HUES64 (cell line): ENCODE results near the gene OXLD1.
"Not testable (repeated sequence)": the region's sequence is repeated elsewhere in the genome, so short reads cannot be mapped to it uniquely, and the experiment has no call there.

Source experiments
- H3K27ac ChIP-seq: 2 replicates; pipeline ENCODE4 v1.7.0; 2013; ENCODE audit warnings: low read depth, low read length, inconsistent platforms
- H3K27me3 ChIP-seq: 2 replicates; pipeline ENCODE4 v1.6.1; 2013; ENCODE audit warnings: mild to moderate bottlenecking, low read length; ENCODE audit not compliant: insufficient read depth
- H3K36me3 ChIP-seq: 2 replicates; pipeline ENCODE4 v1.6.1; 2013; ENCODE audit warnings: mild to moderate bottlenecking, low read length; ENCODE audit not compliant: insufficient read depth
- H3K4me1 ChIP-seq: 2 replicates; pipeline ENCODE4 v1.6.1; 2013; ENCODE audit warnings: mild to moderate bottlenecking, low read length, moderate library complexity; ENCODE audit not compliant: insufficient read depth
- H3K4me3 ChIP-seq: 2 replicates; pipeline ENCODE4 v1.5.1; 2013; ENCODE audit warnings: mild to moderate bottlenecking, low read length, moderate library complexity
- H3K9ac ChIP-seq: 2 replicates; pipeline ENCODE4 v1.6.1; 2013; ENCODE audit warnings: mild to moderate bottlenecking, low read depth, low read length
- H3K9me3 ChIP-seq: 2 replicates; pipeline ENCODE4 v1.6.1; 2013; ENCODE audit warnings: low read depth, low read length; ENCODE audit not compliant: insufficient read depth
- WGBS: fragments of 150-250, 120-280 bp; methylation state at CpG from one replicate; pipeline ENCODE4 v1.1.7; 2013; ENCODE audit warnings: missing lambda C conversion rate; 5-methylcytosine and 5-hydroxymethylcytosine counted together

OXLD1 gene

DNA sequence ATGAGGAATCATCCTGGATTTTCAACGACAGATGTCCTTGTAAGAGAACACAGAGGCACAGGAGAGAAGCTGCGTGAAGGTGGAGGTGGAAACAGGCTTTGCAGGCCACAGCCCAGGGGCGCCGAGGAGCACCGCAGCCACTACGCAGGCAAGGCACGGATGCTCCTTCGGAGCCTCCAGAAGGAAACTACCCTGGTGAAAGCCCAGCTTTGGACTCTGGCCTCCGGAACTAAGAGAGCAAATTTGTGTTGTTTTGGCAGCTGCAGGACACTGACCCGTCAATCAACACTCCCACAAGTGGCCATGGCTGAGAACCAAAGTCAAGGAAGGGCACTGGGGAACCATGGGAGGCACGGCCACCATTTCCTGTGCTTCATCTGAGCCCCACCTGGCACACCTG is 13.7 kb upstream of the OXLD1 start:
- Histone ChIP-seq H3K9me3 (no peaks in the 10 kb centered on the region), H3K36me3 (peaks cover 9% of the 10 kb centered on the region; the same call in 1 of the 2 replicates), H3K4me3 (no peak overlapping the region), H3K9ac (no peak overlapping the region), H3K27ac (no peak overlapping the region), H3K4me1 (peaks cover 6% of the 10 kb centered on the region; the same call in 1 of the 2 replicates), H3K27me3 (no peaks in the 10 kb centered on the region)
- 94% methylated on average over 11 of the region's 11 CpGs for whole genome bisulfite sequencing

DNA sequence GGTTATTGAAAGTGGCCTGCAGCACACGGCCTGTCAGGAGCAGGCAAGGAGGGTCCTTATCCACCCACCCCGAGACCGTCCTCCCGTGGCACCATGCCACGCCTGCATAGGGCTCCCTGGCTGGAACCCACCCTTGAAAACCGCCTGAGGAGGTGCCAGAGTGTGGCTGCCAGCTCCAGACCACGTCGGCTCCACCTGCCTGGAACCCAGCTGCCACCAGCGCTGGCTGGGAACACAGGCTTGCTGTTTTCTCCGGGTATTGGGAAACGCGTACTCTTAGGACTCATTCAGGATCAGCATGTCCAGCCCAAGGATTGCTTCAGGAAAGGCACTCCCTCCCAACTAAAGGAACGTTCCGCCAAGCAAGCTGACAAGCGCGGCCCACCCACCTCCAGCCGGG is 10.5 kb upstream of the OXLD1 start:
- H3K9ac ChIP-seq = no peak overlapping the region

DNA sequence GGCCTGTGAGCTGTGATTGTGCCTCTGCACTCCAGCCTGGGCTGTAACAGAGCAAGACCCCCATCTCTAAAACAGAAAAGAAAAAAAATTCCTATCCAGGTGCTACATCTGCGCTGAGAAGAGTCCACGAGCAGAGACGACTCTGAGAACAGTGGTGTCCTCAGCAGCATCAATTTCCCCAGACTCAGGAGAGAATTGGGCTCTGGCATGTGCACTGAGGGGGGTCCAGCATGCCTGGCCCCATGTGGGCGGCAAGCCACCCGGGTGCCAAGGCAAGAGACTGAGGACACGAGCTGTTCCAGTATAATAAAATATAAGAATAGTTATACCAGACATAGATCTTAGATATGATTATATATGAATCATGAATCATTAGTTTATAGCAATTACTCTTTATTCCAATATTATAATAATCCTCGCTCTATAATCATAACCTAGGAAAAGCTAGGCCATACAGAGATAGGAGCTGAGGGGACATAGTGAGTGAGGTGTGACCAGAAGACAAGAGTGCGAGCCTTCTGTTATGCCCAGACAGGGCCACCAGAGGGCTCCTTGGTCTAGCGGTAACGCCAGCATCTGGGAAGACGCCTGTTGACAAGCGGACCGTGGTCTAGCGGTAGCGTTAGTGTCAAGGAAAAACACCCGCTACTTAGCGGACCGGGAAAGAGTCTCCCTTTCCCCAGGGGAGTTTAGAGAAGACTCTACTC is 9.3 kb upstream of the OXLD1 start:
- not testable (repeated sequence) for H3K4me3 ChIP-seq, H3K27ac ChIP-seq
- WGBS = 36% methylated on average over 11 of the region's 18 CpGs

More for the DNA sequence above, 10.5 kb upstream of the OXLD1 start:
- peaks cover 39% of the 10 kb centered on the region for H3K36me3 ChIP-seq
- no peaks in the 10 kb centered on the region for H3K9me3 ChIP-seq
- WGBS = 95% methylated on average over 17 of the region's 17 CpGs
- H3K4me3 ChIP-seq = no peak overlapping the region
- H3K27ac ChIP-seq = no peak overlapping the region
- H3K27me3 ChIP-seq = no peaks in the 10 kb centered on the region
- H3K4me1 ChIP-seq = no peaks in the 10 kb centered on the region

DNA sequence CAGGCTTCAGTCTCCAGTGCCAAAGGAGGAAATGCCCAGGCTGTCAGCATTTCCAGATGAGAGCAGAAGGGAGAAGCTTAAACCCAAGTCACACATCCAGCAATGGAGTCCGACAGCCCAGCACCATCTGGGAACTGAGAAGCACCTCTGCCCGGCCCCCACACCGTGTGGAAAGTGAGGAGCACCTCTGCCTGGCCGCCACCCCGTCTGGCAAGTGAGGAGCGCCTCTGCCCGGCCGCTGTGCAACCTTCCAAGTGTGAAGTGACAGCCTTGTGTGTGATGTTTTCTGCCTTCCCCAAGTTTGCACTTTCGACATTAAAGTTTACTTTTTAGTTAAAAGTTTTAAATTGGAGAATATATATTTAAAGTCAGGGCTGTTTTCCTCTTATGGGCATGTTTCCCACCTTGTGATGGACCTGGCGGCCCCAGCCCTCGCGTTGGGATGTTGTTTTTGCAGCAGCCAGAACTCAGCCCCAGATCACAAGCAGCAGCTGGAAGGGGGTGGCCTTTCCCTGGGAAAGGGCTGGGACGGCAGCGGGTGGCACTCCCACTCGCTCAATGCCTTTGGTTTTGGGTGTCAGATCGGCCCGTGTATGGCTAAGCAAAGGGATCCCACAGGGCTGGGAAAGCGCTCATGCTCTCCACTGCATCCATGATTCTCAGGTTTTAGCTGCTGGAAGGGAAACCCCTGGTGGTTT is 7.3 kb upstream of the OXLD1 start:
- 94% methylated on average over 18 of the region's 18 CpGs for WGBS
- H3K27ac ChIP-seq = no peak overlapping the region

More for the DNA sequence above, 9.3 kb upstream of the OXLD1 start:
- H3K9me3 ChIP-seq, H3K4me1 ChIP-seq, H3K9ac ChIP-seq, H3K27me3 ChIP-seq: not testable (repeated sequence)
- peaks cover 45% of the 10 kb centered on the region for H3K36me3 ChIP-seq

DNA sequence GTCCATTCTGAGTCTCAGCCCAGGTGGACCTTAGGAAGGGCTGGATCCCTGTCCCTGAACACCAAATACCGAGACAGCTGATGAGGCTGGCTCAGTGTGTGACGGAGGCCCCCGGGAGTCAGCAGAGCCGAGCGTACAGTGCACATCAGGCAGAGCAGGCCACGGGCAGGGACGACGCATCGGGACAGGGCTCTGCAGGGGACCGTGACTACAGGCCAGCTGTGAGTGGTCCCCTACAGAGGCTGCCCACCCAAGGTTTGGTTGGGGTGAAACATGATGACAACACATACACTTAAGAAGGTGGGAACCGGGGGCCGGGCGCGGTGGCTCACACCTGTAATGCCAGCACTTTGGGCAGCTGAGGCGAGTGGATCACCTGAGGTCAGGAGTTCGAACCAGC is 6.5 kb upstream of the OXLD1 start:
- Histone ChIP-seq H3K4me3 (no peak overlapping the region), H3K27me3 (no peaks in the 10 kb centered on the region), H3K36me3 (peaks cover 72% of the 10 kb centered on the region), H3K9ac (no peak overlapping the region), H3K4me1 (peaks cover 4% of the 10 kb centered on the region; the same call in 1 of the 2 replicates), H3K27ac (no peak overlapping the region), H3K9me3 (no peaks in the 10 kb centered on the region)
- 97% methylated on average over 16 of the region's 16 CpGs for WGBS

More for the DNA sequence above, 7.3 kb upstream of the OXLD1 start:
- H3K4me1 ChIP-seq = no peaks in the 10 kb centered on the region
- H3K9ac ChIP-seq = no peak overlapping the region
- H3K36me3 ChIP-seq = peaks cover 64% of the 10 kb centered on the region
- no peak overlapping the region for H3K4me3 ChIP-seq
- no peaks in the 10 kb centered on the region for H3K27me3 ChIP-seq
- H3K9me3 ChIP-seq = no peaks in the 10 kb centered on the region

DNA sequence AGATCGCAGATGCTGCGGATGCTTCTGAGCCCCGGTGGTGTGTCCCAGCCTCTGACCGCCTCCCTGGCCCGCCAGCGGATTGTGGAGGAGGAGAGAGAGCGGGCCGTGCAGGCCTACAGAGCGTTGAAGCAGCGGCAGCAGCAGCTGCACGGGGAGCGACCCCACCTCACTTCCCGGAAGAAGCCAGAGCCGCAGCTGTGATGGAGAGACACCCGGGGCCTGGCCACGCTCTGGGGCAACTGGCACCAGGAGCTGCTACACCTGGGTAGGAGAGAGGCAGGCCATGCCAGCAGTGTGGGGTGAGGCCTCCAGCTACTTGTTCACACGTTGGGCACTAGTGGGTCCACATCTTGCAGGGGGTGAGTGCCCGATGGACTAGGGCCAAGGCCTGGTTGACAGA is 6.1 kb upstream of the OXLD1 start:
- Histone ChIP-seq H3K36me3 (peaks cover 75% of the 10 kb centered on the region), H3K9me3 (no peaks in the 10 kb centered on the region), H3K4me1 (peaks cover 8% of the 10 kb centered on the region), H3K27ac (no peak overlapping the region), H3K9ac (no peak overlapping the region), H3K27me3 (no peaks in the 10 kb centered on the region), H3K4me3 (no peak overlapping the region)
- WGBS = 96% methylated on average over 18 of the region's 18 CpGs

DNA sequence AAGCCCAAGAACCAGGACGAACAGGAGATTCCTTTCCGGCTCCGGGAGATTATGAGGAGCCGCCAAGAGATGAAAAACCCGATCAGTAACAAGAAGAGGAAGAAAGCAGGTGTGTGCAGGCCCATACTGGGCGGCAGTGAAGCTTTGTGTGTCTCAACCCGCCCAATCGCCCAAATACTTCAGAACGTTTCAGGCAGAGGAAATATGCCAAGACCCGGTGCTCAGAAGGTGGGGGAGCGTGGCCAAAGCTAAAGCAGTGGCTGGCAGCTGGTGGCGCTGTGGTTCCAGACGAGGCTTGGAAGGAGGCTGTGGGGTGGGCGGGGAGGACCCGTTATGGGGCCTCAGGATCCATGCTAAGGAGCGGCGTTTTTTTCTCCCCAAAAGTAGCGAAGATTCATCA is 1.3 kb upstream of the OXLD1 start:
- no peak overlapping the region for H3K9ac ChIP-seq
- H3K36me3 ChIP-seq = peaks cover 64% of the 10 kb centered on the region

DNA sequence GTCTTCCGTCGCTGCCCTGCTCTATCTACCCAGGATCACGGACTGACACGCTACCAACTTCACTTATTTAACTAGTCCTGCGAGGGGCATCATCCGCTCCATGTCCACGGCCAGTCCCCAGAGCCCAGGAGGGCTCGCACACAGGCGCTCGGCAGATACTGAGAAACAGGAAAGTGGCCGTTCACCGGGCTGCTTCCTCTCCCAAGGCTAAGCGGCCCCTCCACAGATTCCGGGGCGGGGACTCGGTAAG is 388 bp downstream of the OXLD1 start:
- H3K9me3 ChIP-seq = no peaks in the 10 kb centered on the region
- peak overlapping the region; percentile 85 for H3K9ac ChIP-seq
- H3K27me3 ChIP-seq = no peaks in the 10 kb centered on the region
- peak overlapping the region; percentile 84 for H3K27ac ChIP-seq
- 2% methylated on average over 16 of the region's 16 CpGs for WGBS
- H3K4me3 ChIP-seq = peak overlapping the region; percentile 95
- peaks cover 46% of the 10 kb centered on the region for H3K36me3 ChIP-seq
- H3K4me1 ChIP-seq = peaks cover 16% of the 10 kb centered on the region

More for the DNA sequence above, 1.3 kb upstream of the OXLD1 start:
- WGBS = 89% methylated on average over 18 of the region's 18 CpGs
- H3K9me3 ChIP-seq = no peaks in the 10 kb centered on the region
- peak overlapping the region; percentile 30 for H3K4me3 ChIP-seq
- H3K4me1 ChIP-seq = peaks cover 16% of the 10 kb centered on the region
- H3K27ac ChIP-seq = no peak overlapping the region
- no peaks in the 10 kb centered on the region for H3K27me3 ChIP-seq

DNA sequence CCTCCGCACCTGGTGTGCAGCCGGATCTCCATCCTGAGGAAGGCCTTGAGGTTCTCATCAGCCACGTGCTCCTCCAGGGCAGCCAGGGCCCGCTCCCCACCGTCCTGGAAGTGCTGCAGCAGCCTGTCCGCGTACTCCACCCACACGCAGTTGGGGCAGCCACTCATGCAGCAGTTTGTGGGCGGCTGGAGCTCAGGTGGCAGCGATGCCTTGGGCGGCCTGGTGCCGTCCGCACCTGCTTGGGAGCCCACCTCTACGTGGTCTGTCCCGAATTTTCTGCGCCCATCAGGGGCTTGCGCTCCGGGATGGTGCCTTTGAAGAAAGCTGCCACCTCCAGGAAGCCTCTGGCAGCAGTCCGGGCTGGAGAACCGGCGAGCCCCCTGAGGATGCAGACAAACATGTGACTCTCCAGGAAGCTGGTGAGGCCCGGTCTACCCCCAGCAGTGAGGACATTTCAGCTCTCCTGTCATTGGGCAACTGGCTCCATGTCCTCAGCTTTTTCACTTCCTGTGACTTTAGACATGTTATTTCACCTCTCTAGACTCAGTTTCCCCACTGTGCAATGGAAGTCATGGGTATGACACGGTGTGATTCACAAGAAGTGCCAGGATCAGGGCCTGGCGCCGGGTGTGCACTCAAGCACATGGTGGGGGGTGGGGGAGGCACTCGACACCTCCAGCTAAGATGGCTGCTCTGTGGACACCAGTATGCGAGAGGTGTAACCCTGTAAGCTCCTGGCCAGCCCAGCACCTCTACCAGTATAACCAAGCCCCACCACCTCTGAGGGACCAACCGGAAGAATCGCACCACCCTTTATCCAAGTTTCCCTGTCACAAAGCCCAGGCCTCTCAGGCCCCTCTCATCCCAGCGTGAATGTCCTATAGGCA is 957 bp downstream of the OXLD1 start:
- 69% methylated on average over 30 of the region's 30 CpGs for WGBS
- Histone ChIP-seq H3K9ac (peak overlapping the region; percentile 85), H3K9me3 (no peaks in the 10 kb centered on the region), H3K4me1 (peaks cover 16% of the 10 kb centered on the region), H3K27me3 (no peaks in the 10 kb centered on the region), H3K4me3 (peak overlapping the region; percentile 95), H3K27ac (peak overlapping the region; percentile 84), H3K36me3 (peaks cover 41% of the 10 kb centered on the region)

DNA sequence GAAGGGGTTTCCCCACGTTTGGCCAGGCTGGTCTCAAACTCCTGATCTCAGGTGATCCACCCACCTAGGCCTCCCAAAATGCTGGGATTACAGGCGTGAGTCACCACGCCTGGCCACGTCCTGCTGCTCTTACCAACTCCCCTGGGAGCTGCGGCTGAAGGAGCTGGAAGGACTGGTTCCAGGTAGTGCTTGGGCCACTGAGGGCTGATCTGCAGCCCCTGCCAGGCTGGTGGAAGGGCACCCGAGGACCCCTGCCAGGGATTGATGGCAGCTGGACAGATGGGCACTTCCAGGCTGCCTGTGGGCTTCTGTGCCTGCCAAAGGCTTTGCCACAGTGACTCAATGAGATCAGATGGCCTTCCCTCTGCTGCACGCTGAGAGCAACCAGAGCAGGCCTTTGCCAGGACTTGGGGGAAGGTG is 2.3 kb downstream of the OXLD1 start:
- no peaks in the 10 kb centered on the region for H3K27me3 ChIP-seq
- H3K9me3 ChIP-seq = no peaks in the 10 kb centered on the region
- no peak overlapping the region for H3K4me3 ChIP-seq
- no peak overlapping the region for H3K27ac ChIP-seq
- H3K9ac ChIP-seq = no peak overlapping the region
- peaks cover 16% of the 10 kb centered on the region for H3K4me1 ChIP-seq
- peaks cover 27% of the 10 kb centered on the region for H3K36me3 ChIP-seq
- WGBS = 97% methylated on average over 7 of the region's 7 CpGs

DNA sequence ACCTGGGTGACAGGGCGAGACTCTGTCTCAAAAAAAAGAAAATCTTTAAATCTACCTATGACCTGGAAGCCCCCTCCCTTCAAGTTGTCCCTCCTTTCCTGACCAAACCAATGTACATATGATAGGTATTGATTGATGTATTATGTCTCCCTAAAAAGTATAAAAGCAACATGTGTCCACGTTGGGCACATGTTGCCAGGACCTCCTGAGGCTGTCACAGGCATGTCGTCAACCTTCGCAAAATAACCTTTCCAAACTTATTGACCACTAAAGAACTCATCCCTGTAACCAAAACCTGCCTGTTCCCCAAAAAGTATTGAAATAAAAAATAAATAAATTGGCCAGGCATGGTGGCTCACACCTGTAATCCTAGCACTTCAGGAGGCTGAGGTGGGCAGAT is 4.4 kb downstream of the OXLD1 start:
- peaks cover 13% of the 10 kb centered on the region for H3K36me3 ChIP-seq
- no peak overlapping the region for H3K4me3 ChIP-seq
- H3K9ac ChIP-seq = no peak overlapping the region
- H3K27me3 ChIP-seq = no peaks in the 10 kb centered on the region
- no peaks in the 10 kb centered on the region for H3K9me3 ChIP-seq
- peaks cover 8% of the 10 kb centered on the region; the same call in 1 of the 2 replicates for H3K4me1 ChIP-seq
- 94% methylated on average over 4 of the region's 4 CpGs for WGBS
- no peak overlapping the region for H3K27ac ChIP-seq
